Common myeloid progenitor, CD34-positive (primary cell): ENCODE data around the gene NFIA.

Experiments used
- CTCF ChIA-PET: fragments of 350-600 bp; sonication (Branson Sonifier 250); formaldehyde crosslinking; loops from one replicate; lab custom pipeline; 2021; ENCODE audit warnings: antibody characterized with exemption; lab: Charles Lee
- POLR2A ChIA-PET: fragments of 350-600 bp; sonication (Branson Sonifier 250); formaldehyde crosslinking; loops from one replicate; lab custom pipeline; 2021; ENCODE audit warnings: antibody characterized with exemption; lab: Charles Lee
- DNase-seq, 3 donors: peaks; one replicate each; pipeline versions ENCODE4 v3.0.0 to v3.0.0-alpha.2; 2013
- H3K27ac ChIP-seq, 2 experiments: 1 replicate in 1 of 2; 2 replicates in 1 of 2; pipeline ENCODE4 v1.7.0; 2013; ENCODE audit warnings: inconsistent platforms in 2 of 2, low read length in 2 of 2, mild to moderate bottlenecking in 2 of 2, low read depth in 1 of 2, moderate library complexity in 1 of 2; ENCODE audit not compliant: severe bottlenecking in 2 of 2, insufficient read depth in 1 of 2, poor library complexity in 1 of 2
- H3K27me3 ChIP-seq, 5 experiments: replicated peaks in 2 of 5; 1 replicate in 3 of 5; 2 replicates in 2 of 5; pipeline versions ENCODE4 v1.6.1 to v1.7.0; 2013; ENCODE audit warnings: low read length in 4 of 5, mild to moderate bottlenecking in 2 of 5, moderate library complexity in 2 of 5, inconsistent platforms in 1 of 5; ENCODE audit not compliant: insufficient read depth in 5 of 5, control insufficient read depth in 4 of 5
- H3K36me3 ChIP-seq, 4 experiments: 1 replicate in 2 of 4; 2 replicates in 2 of 4; pipeline versions ENCODE4 v1.6.1 to v1.7.0; 2013; ENCODE audit warnings: low read length in 3 of 4, control low read depth in 1 of 4, mild to moderate bottlenecking in 1 of 4; ENCODE audit not compliant: control insufficient read depth in 4 of 4, insufficient read depth in 4 of 4
- H3K4me1 ChIP-seq, 4 experiments: 1 replicate in 3 of 4; 2 replicates in 1 of 4; pipeline versions ENCODE4 v1.6.1 to v1.7.1; 2013; ENCODE audit warnings: low read length in 3 of 4, mild to moderate bottlenecking in 3 of 4, control low read depth in 1 of 4, inconsistent platforms in 1 of 4, moderate library complexity in 1 of 4; ENCODE audit not compliant: control insufficient read depth in 4 of 4, insufficient read depth in 4 of 4; ENCODE audit errors: control extremely low read depth in 1 of 4
- H3K4me3 ChIP-seq, 7 experiments: 1 replicate in 4 of 7; 2 replicates in 3 of 7; pipeline versions ENCODE4 v1.5.1 to v1.7.0; 2013; ENCODE audit warnings: mild to moderate bottlenecking in 7 of 7, low read length in 6 of 7, moderate library complexity in 6 of 7, inconsistent platforms in 2 of 7, low read depth in 2 of 7, control low read depth in 1 of 7; ENCODE audit not compliant: insufficient read depth in 4 of 7, control insufficient read depth in 1 of 7; ENCODE audit errors: extremely low read depth in 1 of 7
- H3K9me3 ChIP-seq, 5 experiments: 1 replicate in 4 of 5; 2 replicates in 1 of 5; pipeline versions ENCODE4 v1.6.1 to v1.7.1; 2013; ENCODE audit warnings: low read length in 4 of 5, mild to moderate bottlenecking in 2 of 5, inconsistent platforms in 1 of 5, low read depth in 1 of 5, moderate library complexity in 1 of 5; ENCODE audit not compliant: control insufficient read depth in 4 of 5, insufficient read depth in 2 of 5; ENCODE audit errors: control extremely low read depth in 1 of 5
- WGBS: methylation state at CpG from one replicate; pipeline ENCODE4 v1.1.5; 2013; ENCODE audit not compliant: insufficient coverage; 5-methylcytosine and 5-hydroxymethylcytosine counted together

Gene NFIA

GRCh38 chr1:61290525-61290924, 208.2 kb downstream of the NFIA start:
- Histone ChIP-seq H3K36me3 (no peaks in the 10 kb centered on the region), H3K9me3 (no peaks in the 10 kb centered on the region), H3K27me3 (no peaks in the 10 kb centered on the region), H3K4me3 (no peak overlapping the region), H3K4me1 (peaks cover 0 to 18% (median 11%) of the 10 kb centered on the region in 4 experiments), H3K27ac (no peak overlapping the region)
- 64% methylated on average over 2 of the region's 3 CpGs for WGBS
- ChIA-PET CTCF (interaction anchor here (0.8 to 1.2 kb wide), 3 partner anchors 9 to 10 kb away, joined by 3 to 4 read pairs (median 3); no protein-coding TSS in a partner anchor), POLR2A (no interaction called here)
- no peak for DNase-seq

- ChIA-PET POLR2A (no interaction called here), CTCF (interaction anchor here (1.3 kb wide), 1 partner anchor 12 kb away, joined by 4 read pairs; no protein-coding TSS in a partner anchor)
- WGBS, result no CpG with 5 or more reads among the region's 2 CpGs
- Histone ChIP-seq H3K4me3 (no peak overlapping the region), H3K4me1 (peaks cover 0 to 18% (median 11%) of the 10 kb centered on the region in 4 experiments), H3K27me3 (no peaks in the 10 kb centered on the region), H3K27ac (no peak overlapping the region), H3K36me3 (no peaks in the 10 kb centered on the region), H3K9me3 (peaks cover 0 to 3% (median 0%) of the 10 kb centered on the region in 5 experiments)
- no peak for DNase-seq
Observed at GRCh38 chr1:61293197-61293596, 210.8 kb downstream of the NFIA start.

GRCh38 chr1:61293986-61294504, 211.7 kb downstream of the NFIA start:
- H3K4me1 ChIP-seq, result peaks cover 0 to 24% (median 13%) of the 10 kb centered on the region in 4 experiments
- peaks cover 0 to 3% (median 0%) of the 10 kb centered on the region in 5 experiments for H3K9me3 ChIP-seq
- H3K27me3 ChIP-seq, result no peaks in the 10 kb centered on the region
- WGBS, result 100% methylated on average over 1 of the region's 2 CpGs
- H3K36me3 ChIP-seq, result no peaks in the 10 kb centered on the region
- CTCF ChIA-PET, result interaction anchor here (0.8 to 1.3 kb wide), 2 partner anchors 13 to 117 kb away, joined by 3 to 4 read pairs; no protein-coding TSS in a partner anchor
- POLR2A ChIA-PET, result no interaction called here
- DNase-seq, result no peak
- no peak overlapping the region for H3K27ac ChIP-seq
- H3K4me3 ChIP-seq, result no peak overlapping the region

GRCh38 chr1:61294930-61295329, 212.6 kb downstream of the NFIA start:
- no peaks in the 10 kb centered on the region for H3K27me3 ChIP-seq
- POLR2A ChIA-PET, result no interaction called here
- peaks cover 0 to 24% (median 9%) of the 10 kb centered on the region in 4 experiments for H3K4me1 ChIP-seq
- H3K4me3 ChIP-seq, result no peak overlapping the region
- H3K36me3 ChIP-seq, result no peaks in the 10 kb centered on the region
- H3K9me3 ChIP-seq, result peaks cover 0 to 3% (median 0%) of the 10 kb centered on the region in 5 experiments
- DNase-seq, result no peak
- WGBS, result 100% methylated on average over 2 of the region's 5 CpGs
- no peak overlapping the region for H3K27ac ChIP-seq
- CTCF ChIA-PET, result interaction anchor here (0.8 kb wide), 1 partner anchor 118 kb away, joined by 3 read pairs; no protein-coding TSS in a partner anchor

- H3K27ac ChIP-seq, result no peak overlapping the region
- H3K4me1 ChIP-seq, result peaks cover 0 to 17% (median 5%) of the 10 kb centered on the region in 4 experiments
- CTCF ChIA-PET, result interaction anchor here (1.0 kb wide), 1 partner anchor 16 kb away, joined by 3 read pairs; no protein-coding TSS in a partner anchor
- H3K9me3 ChIP-seq, result peaks cover 0 to 3% (median 0%) of the 10 kb centered on the region in 5 experiments
- POLR2A ChIA-PET, result no interaction called here
- WGBS, result 100% methylated on average over 2 of the region's 2 CpGs
- no peaks in the 10 kb centered on the region for H3K27me3 ChIP-seq
- no peaks in the 10 kb centered on the region for H3K36me3 ChIP-seq
- no peak for DNase-seq
- no peak overlapping the region for H3K4me3 ChIP-seq
Observed at GRCh38 chr1:61295818-61296537, 213.6 kb downstream of the NFIA start.

GRCh38 chr1:61297887-61298286, 215.5 kb downstream of the NFIA start:
- Histone ChIP-seq H3K4me3 (no peak overlapping the region), H3K36me3 (no peaks in the 10 kb centered on the region), H3K4me1 (peaks cover 0 to 21% (median 7%) of the 10 kb centered on the region in 4 experiments), H3K27me3 (no peaks in the 10 kb centered on the region), H3K27ac (no peak overlapping the region), H3K9me3 (peaks cover 0 to 3% (median 0%) of the 10 kb centered on the region in 5 experiments)
- 100% methylated on average over 3 of the region's 7 CpGs for WGBS
- ChIA-PET POLR2A (no interaction called here), CTCF (no interaction called here)
- no peak for DNase-seq

GRCh38 chr1:61299463-61299862, 217.1 kb downstream of the NFIA start:
- Histone ChIP-seq H3K4me3 (peak overlapping the region in 4 of 7 experiments; percentile 22 to 51 (median 26)), H3K27me3 (no peaks in the 10 kb centered on the region), H3K9me3 (peaks cover 0 to 3% (median 0%) of the 10 kb centered on the region in 5 experiments), H3K4me1 (peaks cover 0 to 21% (median 7%) of the 10 kb centered on the region in 4 experiments), H3K36me3 (no peaks in the 10 kb centered on the region), H3K27ac (peak overlapping the region; percentile 21 to 71)
- ChIA-PET CTCF (interaction anchor here (0.7 to 3.2 kb wide), 8 partner anchors 9 to 250 kb away, joined by 3 to 9 read pairs (median 3); no protein-coding TSS in a partner anchor), POLR2A (no interaction called here)
- peak; percentile 27 to 83 (median 67) for DNase-seq
- 0% methylated on average over 1 of the region's 2 CpGs for WGBS
